D341Med (cell line): ENCODE measurements around the gene ZNF24.
A peak's percentile ranks its signal among the peaks of the same experiment; 100 is the strongest.

Experiments
- DNase-seq: peaks from one replicate; pipeline ENCODE4 v3.0.0; 2012; ENCODE audit warnings: low spot score

ZNF24 gene

DNA sequence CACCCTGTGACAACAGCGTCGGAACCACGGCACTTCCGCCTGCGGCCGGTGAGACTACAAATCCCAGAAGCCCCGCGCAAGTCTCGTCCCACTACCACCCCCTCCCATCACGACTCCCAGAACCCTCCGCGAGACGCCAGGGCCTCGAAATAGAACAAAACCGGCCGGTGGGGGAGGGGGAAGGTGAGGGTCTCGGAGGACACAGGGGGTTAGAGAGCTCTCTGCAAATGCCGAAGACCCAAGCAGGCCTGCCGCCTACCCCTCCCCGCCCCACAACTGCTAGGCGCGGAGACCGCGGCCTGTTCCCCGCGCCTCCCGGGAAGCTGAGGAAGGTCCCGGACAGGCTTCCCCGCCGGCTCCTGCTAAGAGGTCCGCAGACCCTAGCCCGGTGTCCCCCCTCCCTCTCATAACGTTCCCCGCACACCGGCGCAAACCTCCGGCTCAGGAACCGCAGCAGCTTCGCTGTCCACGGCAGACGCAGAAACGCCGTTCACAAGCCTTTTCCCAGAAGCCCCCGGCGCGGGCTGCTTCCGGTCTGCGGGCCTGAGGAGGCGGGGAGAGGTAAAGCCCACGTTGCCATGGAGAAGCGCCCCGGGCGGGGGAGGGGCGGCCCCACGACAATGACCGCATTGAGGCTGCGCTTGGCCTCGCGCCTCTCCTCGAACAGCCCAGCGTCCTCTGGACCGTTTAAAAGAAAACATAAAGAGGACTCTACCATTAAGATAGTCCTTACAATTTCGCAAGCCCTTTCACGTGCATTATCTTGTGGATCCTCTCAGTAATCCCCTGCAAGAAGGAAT, at the start of gene ZNF24:
ZNF24 (minus strand) TSS at position 485 of the 800 bp plus-strand sequence. CDS start 3,770 bp downstream, outside the sequence.
- DNase-seq = peak; percentile 100

GRCh38 chr18:35393716-35394115, 49.5 kb upstream of the ZNF24 start:
- DNase-seq = no peak

GRCh38 chr18:35392375-35392774, 48.2 kb upstream of the ZNF24 start:
- no peak for DNase-seq

- DNase-seq = no peak
Measured at GRCh38 chr18:35390951-35391700, 46.9 kb upstream of the ZNF24 start.

- DNase-seq = no peak
Measured at GRCh38 chr18:35389095-35389618, 44.9 kb upstream of the ZNF24 start.

GRCh38 chr18:35387152-35387571, 42.9 kb upstream of the ZNF24 start:
- DNase-seq = no peak

DNA sequence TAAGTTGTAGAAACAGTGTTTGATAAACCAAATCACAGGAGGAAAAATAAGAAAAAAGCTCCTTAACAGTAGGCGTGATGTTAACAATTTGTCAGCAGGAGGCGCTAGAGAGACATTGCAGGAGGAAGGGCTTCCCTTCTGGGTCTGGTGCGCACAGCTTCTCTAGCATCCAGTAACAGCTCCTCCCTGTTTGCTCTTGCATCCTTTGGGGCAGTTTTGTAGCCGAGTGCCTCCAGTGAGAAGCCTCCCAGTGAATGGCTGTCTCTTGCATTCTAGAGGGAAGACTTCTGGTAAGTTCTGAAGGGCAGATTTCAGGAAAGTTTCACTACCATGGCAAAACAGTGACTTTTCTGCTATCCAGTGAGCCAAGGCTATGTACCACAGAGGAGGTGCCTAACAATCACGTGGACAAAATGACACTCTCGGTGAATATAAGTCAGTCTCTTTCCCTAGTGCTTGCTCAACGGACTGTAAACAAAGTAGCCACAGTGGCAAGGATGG, 42.4 kb upstream of the ZNF24 start:
- DNase-seq = peak; percentile 87

GRCh38 chr18:35383136-35383535, 38.9 kb upstream of the ZNF24 start:
- no peak for DNase-seq

DNA sequence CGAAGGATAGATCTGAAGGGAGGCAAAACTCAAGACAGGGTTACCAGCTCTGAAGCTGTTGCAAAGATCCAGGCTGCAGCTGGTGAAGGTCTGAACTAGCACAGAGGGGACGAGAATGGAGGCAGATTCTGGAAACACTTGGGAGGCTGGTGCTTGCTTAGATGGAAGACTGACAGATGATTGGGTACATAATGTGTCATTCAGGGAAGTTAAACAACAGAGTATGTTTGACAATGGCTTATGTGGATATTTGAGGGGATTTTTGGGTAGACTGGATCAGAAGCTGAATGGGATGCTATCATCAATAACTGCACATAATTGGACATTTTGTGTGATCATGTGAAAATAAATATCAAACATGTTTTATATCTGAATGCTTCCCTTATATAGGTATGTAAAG, 35.2 kb upstream of the ZNF24 start:
- DNase-seq = no peak

DNA sequence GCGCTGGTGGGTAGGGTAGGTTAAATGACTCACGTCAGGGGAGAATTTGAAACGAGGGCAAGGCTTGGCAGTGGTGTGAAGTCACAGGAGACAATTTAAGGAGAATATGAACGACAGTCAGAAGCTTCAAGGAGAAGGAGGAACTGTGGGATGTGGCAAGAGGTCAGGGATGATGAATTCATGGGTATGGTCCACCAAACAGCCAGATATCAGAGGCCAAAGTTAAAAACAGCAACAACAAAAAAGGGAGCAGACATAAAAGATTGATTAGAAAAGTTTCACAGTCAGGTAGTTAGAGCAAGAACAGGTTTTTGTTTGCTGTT, 34.3 kb upstream of the ZNF24 start:
- no peak for DNase-seq

GRCh38 chr18:35377875-35378573, 33.8 kb upstream of the ZNF24 start:
- DNase-seq = no peak

DNA sequence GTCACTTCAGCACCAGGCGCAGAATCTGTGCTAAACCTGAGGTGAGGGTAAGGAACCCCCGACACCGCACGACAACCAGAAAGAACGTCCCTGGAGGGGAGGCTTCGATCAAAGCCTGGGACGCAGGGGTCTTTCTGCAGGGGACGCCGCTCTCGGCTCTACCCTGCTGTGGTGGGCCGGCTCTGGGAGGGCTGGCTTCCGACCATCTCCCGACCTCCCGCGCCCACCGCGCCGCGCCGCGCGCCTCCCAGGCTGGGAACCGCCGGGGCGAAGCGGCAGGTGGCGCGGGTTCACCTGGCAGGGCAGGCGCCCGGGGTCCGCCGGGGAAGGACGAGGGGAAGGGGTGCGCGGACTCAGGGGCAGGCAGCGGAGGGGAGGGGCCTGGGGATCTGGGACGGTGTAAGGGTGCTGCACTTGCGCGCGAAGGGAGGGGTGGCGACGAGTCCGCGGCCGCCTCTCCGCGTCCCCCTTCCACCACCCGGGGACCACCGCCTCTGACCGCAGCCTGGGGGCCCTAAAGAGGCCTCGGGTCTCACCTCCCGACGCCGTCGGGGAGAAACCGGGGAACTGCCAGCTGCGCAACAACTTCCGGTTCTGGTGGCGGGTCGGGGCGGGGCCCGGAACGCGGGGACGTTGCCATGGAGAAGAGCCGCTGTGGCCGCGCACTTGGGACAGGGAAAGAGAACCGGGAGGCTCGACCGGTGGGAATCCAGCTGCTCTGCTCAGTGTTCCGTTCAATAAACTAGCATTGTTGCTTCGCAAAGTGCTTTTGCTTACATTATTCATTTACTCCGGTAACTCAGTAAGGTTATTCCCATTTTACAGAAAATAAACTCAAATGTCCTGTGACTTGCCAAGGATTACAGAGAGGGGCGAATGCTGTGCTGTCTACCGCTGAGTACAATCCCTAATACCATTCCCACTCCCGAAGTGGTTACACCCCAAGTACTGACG, 32.8 kb upstream of the ZNF24 start, which contains the start of gene ZNF396:
ZNF396 (minus strand) TSS at position 596 of the 954 bp plus-strand sequence. CDS start 3,045 bp downstream, outside the sequence.
- DNase-seq = peak; percentile 92

DNA sequence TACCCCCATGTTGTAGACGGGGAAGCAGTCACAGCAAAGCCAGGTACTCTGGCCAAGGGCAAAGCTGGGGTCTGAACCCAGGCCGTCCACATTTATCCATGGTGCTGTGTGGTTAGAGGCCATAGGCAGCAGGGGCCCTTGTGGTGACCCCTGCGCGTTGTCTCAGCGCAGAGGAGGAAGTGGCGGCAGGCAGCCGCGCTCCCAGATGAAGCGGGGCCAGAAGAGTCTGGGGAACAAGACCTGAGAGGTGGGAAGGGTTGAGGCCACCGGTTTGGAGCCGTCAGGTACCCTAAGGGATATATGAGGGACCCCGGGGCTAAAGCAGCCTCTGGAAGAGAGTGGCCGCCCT, 32.1 kb upstream of the ZNF24 start:
- peak; percentile 52 for DNase-seq

DNA sequence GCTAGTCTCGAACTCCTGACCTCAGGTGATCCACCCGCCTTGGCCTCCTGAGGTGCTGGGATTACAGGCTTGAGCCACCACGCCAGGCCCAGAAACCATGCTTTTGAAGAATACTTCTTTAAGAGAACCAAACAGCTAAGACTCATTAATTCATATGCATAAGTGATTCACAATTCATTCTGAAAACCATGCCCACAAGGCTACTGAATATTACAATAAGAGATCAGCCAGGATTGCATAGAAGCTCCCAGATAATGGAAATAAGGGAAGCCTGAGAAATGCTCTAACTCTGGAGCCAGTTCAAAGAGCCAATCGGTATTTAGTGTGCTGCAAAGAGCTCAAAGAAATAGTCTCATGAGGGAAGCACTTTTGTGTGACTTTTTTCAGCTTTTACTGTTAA, 30.5 kb upstream of the ZNF24 start:
- DNase-seq = no peak

DNA sequence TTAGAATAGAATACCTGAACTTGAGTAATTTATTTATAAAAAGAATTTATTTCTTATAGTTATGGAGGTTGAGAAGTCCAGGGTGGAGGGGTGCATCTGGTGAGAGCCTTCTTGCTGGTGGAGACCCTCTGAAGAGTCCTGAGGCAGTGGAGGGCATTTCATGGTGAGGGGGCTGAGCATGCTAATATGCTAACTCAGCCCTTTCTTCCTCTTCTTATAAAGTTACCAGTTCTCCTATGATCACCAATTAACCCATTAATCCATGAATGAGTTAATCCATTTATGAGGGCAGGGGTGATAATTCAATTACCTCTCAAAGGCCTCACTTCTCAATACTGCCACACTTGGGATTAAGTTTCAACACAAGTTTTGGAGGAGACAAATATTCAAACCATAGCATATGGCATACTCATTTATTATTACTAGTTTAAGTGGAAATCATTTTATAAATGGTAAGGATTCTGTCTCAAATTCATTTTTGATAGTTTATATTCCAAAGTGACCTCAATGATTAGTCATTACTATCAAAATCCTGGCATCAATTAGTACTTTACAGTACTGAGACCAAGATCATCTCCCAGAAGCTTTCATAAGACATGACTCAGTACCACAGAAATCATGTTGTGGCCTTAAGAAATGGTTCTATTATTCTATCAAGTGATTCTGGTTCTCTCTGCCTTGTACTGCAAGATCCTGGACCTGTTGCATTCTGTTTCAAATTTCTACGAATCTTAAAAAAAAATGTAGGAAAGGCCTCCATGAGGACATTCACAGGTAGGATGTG, 27.4 kb upstream of the ZNF24 start:
- DNase-seq = no peak

GRCh38 chr18:35369126-35369525, 24.9 kb upstream of the ZNF24 start:
- no peak for DNase-seq

DNA sequence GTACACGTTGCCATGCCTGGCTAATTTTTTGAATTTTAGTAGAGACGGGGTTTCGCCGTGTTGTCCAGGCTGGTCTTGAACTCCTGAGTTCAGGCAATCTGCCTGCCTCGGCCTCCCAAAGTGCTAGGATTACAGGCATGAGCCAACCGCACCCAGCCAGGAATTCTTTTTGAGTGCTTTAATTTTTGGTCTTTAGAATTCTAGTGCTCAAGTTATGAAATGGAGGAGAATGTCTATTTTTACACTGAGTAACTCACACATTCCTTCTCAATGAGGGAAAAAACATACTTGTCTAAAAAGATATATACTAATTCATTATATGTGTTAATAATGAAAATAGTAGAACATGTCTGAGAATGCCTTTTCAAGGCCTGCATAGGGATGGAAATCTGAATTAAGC, 24.4 kb upstream of the ZNF24 start:
- DNase-seq = no peak

DNA sequence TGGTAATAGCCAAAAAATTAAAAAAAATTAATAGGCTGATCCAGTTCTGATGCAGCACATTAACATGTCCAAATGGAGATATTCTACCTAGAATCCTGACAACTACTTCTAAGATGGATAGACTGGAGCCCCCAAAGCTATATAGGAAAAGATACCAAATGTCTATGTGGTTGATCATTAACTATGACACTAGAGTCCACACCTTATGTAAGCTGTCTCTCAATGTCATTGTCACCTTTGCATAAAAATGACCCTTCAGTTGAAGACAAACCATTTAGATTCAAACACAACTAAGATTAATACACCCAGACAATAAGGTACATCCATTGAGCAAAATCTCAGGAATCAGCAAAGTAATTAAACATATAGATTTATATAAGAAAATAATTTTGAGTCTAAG, 18.3 kb upstream of the ZNF24 start:
- no peak for DNase-seq

DNA sequence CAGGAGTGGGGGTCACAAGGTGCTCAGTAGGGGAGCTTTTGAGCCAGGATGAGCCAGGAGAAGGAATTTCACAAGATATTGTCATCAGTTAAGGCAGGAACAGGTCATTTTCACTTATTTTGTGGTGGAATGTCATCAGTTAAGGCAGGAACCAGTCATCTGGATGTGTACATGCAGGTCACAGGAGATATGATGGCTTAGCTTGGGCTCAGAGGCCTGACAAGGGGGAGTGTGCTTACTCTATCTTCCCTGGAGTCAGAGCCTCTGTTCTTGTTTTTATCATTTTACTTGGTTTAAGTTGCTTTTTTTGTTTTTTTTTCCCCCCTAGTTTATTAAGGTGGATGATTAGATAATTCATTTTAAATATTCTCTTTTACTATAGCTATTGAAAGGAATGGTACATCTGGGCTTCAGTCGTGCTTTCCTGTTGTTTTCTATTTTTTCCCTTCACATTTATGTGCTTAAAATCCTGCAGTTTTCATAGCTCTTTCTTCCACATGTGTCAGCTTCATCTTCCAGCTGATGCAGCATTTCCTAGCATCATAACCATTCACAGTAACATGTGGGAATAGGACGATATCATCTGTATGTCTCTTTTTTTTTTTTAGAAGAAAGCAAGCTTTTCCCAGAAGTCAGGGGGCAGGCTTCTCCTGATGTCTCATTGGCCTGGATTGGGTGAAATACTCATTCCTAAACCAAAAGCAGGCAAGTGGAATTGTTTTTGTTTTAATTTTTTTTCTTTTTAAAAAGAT, 17.5 kb upstream of the ZNF24 start:
- no peak for DNase-seq

DNA sequence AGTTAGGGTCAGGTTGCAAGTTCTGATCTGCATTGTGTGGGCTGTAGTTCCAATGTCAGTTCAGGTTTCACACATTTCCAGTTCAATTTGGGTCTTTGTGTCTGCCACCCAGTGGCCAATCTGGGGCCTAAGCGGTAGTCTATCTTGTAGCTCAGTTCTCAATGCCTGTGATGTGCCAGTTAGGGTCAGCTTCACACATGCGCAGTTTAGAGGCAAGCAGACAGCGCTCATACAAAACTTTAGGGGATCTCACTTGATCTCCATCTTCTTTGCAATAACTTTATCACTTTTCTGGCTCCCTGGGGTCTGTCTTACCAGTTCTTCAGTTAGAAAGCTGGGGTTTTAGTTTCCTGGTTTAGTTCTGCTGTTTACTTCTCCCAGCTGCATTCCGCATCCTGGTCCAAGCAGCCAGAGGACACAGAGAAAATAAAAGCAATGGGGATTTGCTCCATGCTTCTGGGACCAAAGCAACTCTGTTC, 11.0 kb upstream of the ZNF24 start:
- DNase-seq = peak; percentile 81
